NT2/D1 (cell line): Measurements from ENCODE around the gene BRIP1.

ENCODE experiments used
- SUZ12 ChIP-seq: IDR thresholded peaks from 2 replicates; pipeline ENCODE4 v1.6.1; 2011; ENCODE audit not compliant: insufficient read length, insufficient read depth; ENCODE audit errors: extremely low read depth
- YY1 ChIP-seq: IDR thresholded peaks from 2 replicates; pipeline ENCODE4 v1.6.1; 2011; ENCODE audit not compliant: insufficient read length, insufficient read depth

DNA sequence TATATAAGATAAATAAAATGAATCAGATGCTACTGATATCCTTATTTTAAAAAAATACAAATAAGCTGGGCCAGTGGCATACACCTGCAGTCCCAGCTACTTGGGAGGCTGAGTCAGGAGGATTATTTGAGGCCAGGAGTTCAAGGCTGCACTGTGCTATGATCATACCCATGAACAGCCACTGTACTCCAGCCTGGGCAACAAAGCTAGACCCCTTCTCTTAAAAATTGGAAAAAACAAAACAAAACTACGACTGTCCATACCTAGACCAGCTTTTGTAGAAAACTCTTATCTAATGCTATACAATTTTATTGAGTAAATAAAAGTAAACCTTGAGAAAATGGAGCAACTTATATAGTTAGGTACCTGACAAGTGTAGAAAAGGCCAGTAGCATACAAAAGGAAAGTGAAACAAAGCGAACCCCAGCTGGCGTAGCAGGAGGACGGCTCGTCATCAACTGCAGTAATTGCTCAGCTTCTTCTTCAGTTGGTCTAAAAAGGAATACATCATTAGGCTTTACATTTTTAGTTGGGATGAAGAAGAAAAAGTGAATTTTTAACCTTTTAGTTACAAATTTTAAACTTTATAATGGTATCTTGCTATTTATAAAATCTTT, 40.9 kb upstream of the BRIP1 start:
- TF ChIP-seq YY1 (no peak), SUZ12 (no peak)
